HG02973 (cell line): Measurements from ENCODE around the gene GPSM3.
"Not testable (repeated sequence)": the region's sequence is repeated elsewhere in the genome, so short reads cannot be mapped to it uniquely, and the experiment has no call there.

Experiments
- ATAC-seq: cut with Tn5 transposase; IDR thresholded peaks from one replicate; pipeline ENCODE4 v1.9.1; 2021; ENCODE audit warnings: moderate library complexity; ENCODE audit not compliant: unreplicated experiment

The GPSM3 gene

DNA sequence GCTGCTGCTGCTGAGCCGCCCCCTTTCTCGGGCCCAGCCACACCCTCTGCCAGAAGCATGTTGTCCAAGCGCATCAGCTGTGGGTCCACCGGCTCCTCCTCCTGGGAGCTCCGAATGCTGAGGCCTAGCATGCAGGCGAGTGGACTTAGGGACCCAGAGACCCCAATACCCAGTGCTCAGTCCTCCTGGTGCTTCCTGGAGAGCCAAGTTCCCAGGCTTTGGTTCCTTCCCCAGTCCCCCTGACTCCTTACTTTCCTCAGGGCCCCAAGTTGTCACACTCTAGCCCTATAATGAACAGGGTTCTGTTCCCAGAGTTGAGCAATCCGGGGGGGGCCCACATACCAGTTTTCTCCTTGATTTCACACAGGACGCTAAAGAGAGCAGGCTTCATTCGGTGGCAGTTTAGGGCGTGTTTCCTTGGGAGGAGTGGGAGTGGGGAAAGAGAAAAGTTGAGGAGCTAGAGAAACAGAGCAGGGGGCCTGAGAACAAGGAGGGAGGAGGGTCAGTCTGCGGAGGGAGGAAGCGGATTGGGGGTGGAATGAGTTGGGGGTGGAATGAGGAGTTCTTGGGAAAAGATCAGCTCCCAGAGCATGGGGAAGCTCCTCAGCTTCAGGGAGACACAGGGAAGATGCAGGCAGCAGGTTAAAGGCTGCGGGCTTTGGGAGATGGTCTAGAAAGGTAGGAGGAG is 3.9 kb downstream of the GPSM3 start:
- no peak for ATAC-seq

DNA sequence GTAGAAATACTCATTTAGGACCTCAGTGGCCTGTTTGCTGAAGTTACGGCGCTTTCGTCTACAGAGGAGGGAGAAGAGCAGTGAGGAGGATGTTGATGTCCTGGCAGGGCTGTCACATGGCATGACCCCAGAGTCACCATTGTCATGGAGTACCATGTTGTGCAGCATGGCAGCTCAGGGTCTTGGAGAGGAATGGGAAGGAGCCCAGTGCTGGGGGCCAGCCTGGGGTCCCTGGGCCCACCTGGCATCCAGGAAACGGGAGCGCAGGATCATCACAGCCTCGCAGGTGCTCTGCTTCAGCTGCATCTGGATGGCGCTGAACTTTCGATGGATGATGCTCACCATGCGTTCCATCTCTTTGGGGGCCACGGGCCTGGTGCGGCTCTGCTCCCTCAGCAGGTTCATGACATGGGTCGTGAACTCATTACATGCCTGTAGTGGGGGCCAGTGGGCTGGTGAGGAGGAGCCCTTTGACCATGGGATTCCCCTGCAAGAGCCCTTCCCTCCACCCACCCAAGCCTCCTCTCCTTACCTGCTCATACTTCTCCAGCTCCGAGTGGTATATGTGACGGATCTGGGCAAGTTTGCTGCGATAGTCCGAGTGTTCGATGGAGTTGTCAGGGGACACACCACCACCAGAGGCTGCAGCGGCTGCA is 4.6 kb downstream of the GPSM3 start:
- ATAC-seq: not testable (repeated sequence)

DNA sequence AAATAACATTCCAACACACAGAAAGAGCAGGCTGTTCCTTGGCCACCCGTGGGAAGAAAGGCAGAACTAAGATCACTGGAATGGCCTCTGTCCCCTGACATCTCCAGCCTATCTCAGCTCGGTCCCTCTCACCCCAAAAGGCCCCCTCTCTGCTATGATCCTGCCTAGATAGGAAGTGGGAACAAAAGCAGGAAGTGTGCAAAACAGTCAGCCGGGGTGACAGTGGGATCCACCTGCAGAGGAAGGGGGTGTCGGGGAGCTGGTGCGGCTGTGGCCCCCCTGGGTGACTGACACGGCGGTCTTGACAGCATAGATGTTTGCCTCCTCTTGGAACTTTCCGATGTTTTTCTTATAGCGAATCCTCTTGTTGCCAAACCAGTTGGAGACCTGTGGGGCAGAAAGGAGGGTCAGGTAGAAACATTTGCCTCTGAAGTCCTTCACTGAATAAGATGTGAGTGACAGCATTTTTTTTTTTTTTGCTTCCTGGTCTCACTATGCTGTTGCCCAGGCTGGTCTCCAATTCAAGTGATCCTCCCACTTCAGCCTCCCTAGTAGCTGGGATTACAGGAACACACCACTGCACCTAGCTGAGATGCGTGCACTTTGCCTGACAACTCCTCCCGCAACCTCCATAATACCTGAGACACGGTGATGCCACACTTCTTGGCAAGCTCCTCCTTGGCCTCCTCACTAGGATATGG is 5.3 kb downstream of the GPSM3 start:
- no peak for ATAC-seq

DNA sequence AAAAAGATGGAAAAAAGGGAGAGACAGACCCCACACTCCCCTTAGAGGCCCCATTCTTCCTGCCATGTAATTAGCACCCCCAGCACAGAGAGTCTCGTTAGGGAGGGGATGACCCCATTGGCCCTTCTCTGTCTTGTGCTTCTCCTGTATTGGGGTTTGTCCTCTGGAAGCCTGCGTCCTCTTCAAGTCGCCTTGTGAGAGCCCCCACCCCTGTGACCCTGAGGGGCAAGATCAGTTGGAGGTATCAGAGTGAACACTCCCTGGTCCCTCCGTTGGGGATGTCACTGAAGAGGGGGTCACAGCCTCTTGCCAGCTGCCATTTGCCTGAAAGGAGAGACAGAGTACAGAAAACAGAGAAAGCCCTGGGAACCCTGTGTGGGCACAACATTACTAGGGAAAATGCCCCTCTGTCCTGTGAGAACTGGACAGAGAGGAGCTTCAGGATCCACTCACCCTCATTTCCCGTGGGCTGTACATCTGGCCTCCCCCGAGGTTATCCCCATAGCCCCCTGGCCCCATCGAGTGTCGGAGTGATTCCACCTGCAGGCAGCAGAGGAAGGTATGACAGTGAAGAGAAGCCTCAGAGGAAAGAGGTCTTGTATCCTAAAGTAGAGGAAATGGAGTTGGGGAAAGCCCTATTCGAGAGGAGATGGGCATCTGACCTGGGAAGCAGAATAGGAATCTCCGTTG is 6.1 kb downstream of the GPSM3 start:
- ATAC-seq: not testable (repeated sequence)

DNA sequence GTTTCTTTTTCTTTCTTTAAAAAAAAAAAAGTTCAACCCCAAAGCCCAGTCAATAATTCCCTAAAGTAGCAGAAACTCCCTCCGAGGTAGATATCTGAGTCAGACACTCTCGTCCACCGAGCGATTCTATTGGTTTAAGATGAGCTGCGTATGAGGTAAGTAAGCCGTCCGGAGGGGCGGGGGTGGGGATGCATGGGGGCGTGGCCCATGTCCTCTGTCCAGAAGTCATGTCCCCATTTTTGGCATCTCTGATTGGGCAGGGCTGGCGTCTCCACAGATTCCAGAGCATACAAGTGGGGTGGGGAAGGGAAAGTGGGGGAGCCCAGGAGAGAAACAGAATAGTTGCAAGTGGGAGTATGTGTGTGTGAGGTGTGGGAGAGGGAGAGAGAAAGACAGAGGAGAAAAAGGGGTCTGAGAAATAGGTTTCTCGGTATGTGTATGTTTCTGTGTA is 6.7 kb downstream of the GPSM3 start:
- ATAC-seq: not testable (repeated sequence)

DNA sequence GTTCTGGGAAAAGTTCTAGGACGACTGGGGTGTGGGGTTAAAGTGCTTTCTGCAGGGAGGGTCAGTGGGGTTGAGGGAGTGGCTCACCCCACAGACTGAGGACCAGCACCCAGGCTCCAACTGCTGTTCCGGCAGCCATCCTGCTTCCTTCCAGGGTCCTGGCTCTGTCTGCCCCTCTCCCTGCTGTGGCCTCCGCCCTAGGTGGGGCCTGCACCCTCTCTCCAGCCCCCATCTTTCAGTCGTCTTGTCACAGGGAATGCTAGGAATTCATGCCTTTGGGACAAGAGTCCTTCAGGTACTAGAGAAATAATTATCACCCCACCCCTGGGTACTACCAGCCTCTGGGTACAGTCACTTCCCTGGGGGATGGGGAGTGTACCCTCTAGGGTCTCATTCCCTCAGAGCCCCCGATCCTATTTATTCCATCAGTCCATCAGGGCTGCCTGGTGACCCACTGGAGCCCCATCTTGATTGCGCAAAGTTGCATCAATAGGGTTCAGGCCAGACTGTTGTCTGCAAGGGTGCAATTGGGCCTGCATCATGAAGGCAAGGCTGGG is 8.3 kb downstream of the GPSM3 start, which contains the start of gene AGER:
TSS of gene AGER (minus strand) at position 170 of the 557 bp plus-strand sequence. CDS start at position 139, 31 bp downstream.
- no peak for ATAC-seq

DNA sequence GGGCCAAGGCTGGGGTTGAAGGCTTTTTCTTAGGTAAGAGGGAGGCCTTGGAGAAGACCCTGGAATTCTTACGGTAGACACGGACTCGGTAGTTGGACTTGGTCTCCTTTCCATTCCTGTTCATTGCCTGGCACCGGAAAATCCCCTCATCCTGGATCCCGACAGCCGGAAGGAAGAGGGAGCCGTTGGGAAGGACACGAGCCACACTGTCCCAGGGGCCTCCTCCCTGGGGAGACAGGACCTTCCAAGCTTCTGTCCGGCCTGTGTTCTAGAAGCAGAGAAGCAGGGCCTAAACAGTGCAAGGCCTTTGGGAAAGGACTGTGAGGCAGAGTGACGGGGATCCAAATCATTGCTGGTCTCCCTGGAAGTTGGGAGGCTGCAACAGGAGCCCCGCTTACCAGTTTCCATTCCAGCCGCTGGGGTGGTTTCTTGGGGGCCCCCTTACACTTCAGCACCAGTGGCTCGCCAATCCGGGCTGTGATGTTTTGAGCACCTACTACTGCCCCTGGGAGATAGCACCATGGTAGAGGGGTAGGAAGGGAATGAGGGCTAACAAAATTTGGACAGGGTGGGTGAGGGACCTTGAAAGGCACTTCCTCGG is 8.9 kb downstream of the GPSM3 start:
- ATAC-seq: no peak

DNA sequence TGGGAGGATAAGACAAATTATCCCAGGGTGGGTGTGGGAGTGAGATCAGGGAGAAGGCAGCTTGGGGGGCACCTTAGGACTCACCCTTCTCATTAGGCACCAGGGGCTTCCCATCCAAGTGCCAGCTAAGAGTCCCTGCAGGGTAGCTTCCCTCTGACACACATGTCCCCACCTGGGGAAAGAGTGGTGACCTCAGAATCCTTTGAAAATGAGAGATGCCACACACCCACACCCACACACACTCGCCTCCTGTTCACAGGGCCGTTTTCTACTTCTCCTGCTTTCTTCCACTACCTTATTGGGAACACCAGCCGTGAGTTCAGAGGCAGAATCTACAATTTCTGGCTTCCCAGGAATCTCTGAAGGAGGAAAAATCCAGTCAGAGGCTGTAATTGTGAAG is 9.4 kb downstream of the GPSM3 start:
- ATAC-seq: no peak

DNA sequence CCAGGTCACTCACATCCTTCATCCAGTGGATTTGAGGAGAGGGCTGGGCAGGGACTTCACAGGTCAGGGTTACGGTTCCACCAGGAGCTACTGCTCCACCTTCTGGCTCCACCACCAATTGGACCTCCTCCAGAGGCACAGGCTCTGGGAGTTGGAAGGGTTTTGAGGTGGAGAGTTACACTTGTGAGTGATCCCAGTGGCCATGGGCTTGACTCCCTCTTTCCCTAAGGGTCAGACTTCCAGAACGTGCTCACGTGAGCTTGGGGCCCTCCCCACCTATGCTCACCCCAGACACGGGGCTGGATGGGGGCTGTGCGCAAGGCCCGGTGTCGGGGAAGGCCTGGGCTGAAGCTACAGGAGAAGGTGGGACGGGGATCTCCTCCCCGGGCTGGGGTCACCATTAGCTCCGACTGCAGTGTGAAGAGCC is 9.9 kb downstream of the GPSM3 start:
- ATAC-seq: no peak

DNA sequence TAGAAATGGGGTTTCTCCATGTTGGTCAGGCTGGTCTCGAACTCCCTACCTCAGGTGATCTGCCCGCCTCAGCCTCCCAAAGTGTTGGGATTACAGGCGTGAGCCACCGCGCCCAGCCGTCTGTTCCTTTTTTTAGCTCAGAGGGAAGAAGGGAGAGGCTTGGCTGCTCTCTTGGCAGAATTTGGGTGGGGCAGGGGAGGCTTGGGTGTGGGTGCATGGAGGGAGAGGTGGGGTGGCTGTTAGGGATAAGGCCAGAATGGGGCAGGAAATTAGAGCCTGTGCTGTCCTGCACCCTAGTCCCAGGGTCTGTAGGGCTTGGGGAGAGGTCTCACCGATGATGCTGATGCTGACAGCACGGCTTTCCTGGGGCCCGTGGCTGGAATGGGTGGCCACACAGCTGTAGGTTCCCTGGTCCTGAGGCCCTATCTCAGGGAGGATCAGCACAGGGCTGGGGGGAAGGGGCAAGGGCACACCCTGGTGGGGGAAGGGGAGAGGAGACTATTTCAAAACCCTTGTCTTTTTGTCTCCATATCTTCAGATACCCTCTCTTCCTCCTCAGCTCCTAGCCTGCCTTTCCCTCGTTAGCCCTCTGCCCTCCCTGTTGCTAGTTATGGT is 10.4 kb downstream of the GPSM3 start:
- ATAC-seq: no peak

DNA sequence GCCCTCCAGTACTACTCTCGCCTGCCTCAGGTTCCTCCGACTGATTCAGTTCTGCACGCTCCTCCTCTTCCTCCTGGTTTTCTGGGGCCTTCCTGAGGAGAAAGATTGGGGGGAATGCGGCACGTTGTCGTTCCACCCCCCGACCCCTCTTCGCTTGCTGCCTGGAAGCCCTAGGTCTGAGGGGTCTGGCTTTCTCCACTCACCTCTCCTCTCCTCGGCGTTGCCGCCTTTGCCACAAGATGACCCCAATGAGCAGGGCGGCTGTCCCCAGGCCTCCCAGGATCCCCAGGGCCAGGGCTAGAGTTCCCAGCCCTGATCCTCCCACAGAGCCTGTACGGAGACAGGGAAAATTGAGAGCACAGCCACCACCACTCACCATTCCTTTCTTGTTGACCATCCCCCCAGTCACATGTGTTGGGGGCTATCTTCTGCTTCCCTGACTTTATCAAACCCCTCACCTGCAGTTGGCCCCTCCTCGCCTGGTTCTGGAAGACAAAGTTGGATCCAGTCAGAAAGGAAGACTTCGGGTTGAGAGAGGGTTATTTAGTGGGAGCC is 11.2 kb downstream of the GPSM3 start:
- no peak for ATAC-seq

DNA sequence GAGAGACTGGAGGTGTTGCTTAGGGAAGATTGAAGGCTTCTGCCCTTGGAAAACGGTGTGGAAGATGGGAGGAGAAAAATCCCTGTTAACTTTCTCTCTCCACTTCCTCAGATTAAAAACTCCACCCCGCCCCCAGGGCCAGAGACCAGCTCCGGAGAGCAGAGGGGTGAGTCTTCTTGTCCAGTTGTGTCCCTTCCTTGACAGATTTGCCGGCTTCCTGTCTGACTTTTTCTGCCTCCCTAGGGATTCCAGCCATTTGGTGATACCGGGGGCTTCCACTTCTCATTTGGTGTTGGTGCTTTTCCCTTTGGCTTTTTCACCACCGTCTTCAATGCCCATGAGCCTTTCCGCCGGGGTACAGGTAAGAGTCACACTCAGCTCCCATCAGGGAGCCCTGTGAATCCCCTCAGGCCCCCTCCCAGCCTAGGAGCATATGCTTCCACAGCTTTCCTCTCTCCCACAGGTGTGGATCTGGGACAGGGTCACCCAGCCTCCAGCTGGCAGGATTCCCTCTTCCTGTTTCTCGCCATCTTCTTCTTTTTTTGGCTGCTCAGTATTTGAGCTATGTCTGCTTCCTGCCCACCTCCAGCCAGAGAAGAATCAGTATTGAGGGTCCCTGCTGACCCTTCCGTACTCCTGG is 12.6 kb downstream of the GPSM3 start:
- ATAC-seq: no peak

DNA sequence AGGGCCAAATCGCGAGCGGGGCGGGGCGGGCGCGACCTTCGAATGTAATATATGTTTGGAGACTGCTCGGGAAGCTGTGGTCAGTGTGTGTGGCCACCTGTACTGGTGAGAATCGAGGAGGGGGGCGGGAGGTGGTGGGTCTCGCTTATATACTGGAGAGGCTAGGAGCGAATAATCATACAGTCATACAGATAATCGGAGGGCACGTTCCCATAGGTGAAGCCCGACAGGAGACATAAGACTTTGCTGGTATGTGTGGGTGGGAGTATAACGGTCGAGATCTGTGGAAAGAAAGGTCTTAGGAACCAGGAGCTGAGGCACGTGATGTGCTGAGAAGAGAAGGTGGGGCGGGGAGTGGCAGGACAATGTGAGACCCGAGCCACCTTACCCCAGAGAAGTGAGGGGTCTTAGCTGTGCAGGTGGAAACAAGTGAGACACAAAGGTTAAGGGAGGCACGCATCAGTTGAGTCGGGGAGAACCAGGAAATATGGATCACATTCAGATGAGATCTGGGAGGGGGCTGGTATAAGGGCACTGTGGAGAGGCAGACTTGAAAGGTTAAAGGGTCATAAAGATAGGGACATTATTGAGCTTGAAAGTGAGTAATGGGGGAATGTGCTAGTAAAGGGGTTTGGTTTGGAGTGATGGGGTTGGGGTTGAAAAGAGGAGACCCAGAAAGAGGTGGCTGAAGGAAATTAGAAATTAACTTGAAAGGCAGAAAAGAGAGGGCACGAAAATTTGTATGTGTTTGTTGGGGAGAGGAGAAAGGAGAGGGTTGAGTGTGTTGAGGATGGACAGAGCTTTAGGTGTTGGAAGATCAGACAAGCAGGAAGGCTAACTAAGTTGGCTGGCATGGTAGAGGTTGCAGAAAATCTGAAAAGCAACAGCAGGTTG is 13.6 kb downstream of the GPSM3 start:
- ATAC-seq: no peak

DNA sequence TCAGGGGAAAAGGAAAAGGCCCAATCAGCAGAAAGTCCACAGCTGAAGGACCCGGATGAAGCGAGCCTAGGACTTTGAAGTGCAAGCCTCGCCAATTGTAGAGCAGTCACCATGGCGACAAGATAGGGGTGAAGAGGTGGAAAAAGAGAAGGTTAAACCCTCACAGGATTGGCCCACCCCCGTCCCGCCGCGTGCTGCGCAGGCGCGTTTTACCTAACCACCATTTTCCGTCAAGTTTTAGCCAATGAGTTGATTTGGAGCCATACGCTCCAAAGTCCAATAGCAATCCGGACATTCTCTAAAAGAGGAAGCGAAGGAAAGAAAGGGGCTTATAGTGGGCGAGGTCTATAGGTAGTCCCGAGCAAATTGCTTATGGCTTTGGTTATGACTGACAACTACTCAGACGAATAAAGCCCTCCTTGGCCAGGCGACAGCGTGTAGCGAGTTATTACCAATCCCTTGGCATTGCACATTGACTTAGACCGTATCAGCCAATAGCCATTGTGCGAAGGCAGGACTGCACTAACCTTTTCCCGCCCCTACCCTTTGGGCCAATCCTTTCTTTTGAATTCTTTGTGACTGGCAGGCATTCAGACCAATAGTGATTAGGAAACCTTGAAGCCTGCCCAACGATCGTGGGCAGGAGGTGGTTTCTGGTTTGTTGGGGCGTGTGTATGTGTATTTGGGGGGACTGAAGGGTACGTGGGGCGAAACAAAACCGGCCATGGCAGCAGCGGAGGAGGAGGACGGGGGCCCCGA is 14.5 kb downstream of the GPSM3 start, which contains the start of gene RNF5:
TSS of gene RNF5 (plus strand) at position 618 of the 759 bp plus-strand sequence. CDS start at position 725, 107 bp downstream.
- ATAC-seq: peak; percentile 73

DNA sequence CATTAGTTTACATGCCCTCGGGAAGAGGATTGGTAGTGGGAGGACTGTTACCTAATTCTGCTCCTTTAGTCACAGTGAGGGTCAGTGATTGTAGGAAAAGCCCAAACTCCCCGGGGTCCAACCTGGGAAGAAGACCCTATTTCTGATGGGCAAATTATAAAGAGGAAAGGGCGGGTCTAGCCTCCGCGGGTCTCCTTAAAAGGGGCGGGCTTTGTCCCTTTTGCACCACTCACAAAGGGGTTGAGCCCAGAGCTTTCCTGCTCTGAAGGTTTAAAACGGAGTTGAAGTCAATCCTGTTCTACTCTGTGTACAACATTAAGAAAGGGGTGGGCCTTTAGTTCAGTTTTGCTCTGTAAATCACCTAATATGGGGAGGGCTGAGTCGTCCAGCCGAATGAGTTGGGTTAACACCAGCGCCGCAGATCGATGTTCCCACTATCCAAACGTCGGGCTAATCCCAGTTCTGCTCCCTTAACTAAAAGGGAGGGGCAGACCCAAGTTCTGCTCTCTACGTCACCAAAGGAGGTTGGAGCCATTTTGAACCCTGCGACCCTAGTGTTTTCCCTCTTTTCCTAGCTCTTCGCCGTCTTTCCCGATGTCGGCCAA is 15.2 kb downstream of the GPSM3 start:
- peak; percentile 3 for ATAC-seq

DNA sequence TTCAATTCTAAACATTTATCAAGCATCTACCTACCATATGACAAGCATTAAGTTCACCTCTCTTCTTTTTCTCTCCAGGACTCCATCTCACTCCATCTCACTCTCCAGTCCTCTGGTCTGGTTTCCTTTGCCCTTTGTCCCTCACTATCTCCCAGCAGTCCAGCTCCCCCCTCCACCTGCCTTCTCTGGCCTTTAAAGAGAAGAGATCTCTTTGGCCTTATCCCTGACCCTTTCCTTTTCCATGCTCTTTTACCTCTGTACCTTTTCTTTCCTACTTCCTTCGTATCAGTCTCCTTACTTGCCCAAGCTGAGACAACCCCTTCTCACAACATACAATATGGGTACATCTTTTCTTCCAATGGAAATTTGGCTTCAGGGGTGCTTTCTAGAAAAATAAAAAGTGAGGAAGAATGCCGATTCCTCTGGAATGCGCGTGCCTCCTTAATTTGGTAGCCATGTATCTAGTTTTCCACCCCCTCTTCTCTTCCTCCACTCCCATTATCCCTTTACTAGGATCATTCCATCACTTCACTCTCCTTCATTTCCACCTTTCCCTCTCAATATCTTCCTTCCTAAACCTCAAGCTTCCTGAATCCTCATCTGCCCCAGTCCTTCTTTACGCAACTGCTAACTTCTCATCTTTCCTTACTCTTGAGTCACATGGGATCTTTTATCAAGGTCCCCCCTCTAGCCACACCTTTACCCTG is 15.8 kb downstream of the GPSM3 start:
- no peak for ATAC-seq
